Panc1 (cell line): ENCODE data around the gene CACNB3. TPM values are rescaled to one million over a fixed set of nuclear protein-coding genes. Genes with fewer than 3 reads are reported as not detected.
A peak's percentile ranks its signal among the peaks of the same experiment; 100 is the strongest.

Experiments
- ATAC-seq: fragments of 200-7000 bp; cut with Tn5 transposase; 2 replicates; pipeline ENCODE4 v1.9.1; 2020; ENCODE audit warnings: mild to moderate bottlenecking, moderate library complexity
- BruUV-seq: library from RNA; stranded (reverse); fragments of 400-500 nt; replicated peaks from 2 replicates; lab custom pipeline; 2021; lab: Mats Ljungman, UMichigan
- CTCF ChIA-PET: fragments of 300-600 bp; sonication (Branson Sonifier 250); formaldehyde crosslinking; loops from one replicate; lab custom pipeline; 2022; ENCODE audit warnings: antibody characterized with exemption; lab: Charles Lee
- POLR2A ChIA-PET: fragments of 300-600 bp; sonication (Branson Sonifier 250); formaldehyde crosslinking; loops from one replicate; lab custom pipeline; 2022; ENCODE audit warnings: antibody characterized with exemption; lab: Charles Lee
- DNase-seq: peaks from one replicate; pipeline ENCODE4 v3.0.0-alpha.2; 2010; ENCODE audit warnings: low read depth, low spot score
- H3K27ac ChIP-seq: 2 replicates; pipeline ENCODE4 v1.5.1; 2011; ENCODE audit warnings: mild to moderate bottlenecking, low read length, inconsistent platforms
- H3K27me3 ChIP-seq: fragments of 200-500 bp; sonication (Bioruptor generic); 2 replicates; pipeline ENCODE4 v1.6.0; 2014; ENCODE audit warnings: low read length, inconsistent platforms; ENCODE audit not compliant: control insufficient read depth, insufficient read depth
- H3K36me3 ChIP-seq: fragments of 200-500 bp; sonication (Bioruptor generic); 2 replicates; pipeline ENCODE4 v1.5.1; 2014; ENCODE audit warnings: inconsistent platforms, mild to moderate bottlenecking, low read length, moderate library complexity; ENCODE audit not compliant: control insufficient read depth, insufficient read depth
- H3K4me1 ChIP-seq: 2 replicates; pipeline ENCODE4 v1.5.1; 2011; ENCODE audit warnings: inconsistent platforms, mild to moderate bottlenecking, low read length, moderate library complexity; ENCODE audit not compliant: control insufficient read depth, insufficient read depth
- H3K4me3 ChIP-seq, 2 experiments: 2 replicates each; pipeline ENCODE4 v1.5.1; 2011 to 2012; ENCODE audit warnings: low read depth in 2 of 2, low read length in 2 of 2, mild to moderate bottlenecking in 2 of 2, inconsistent platforms in 1 of 2, moderate library complexity in 1 of 2
- H3K9me3 ChIP-seq: fragments of 200-500 bp; sonication (Bioruptor generic); 2 replicates; pipeline ENCODE4 v1.5.1; 2014; ENCODE audit warnings: low read depth, mild to moderate bottlenecking, inconsistent platforms, low read length, moderate library complexity; ENCODE audit not compliant: control insufficient read depth, insufficient read depth
- POLR2AphosphoS5 ChIP-seq: IDR thresholded peaks from 2 replicates; pipeline ENCODE4 v1.6.1; 2012; ENCODE audit warnings: mild to moderate bottlenecking, low read depth, low read length, moderate library complexity
- SIN3A ChIP-seq: IDR thresholded peaks from 2 replicates; pipeline ENCODE4 v1.6.1; 2012; ENCODE audit warnings: low read depth, mild to moderate bottlenecking, low read length, moderate library complexity, borderline replicate concordance; ENCODE audit not compliant: insufficient read depth
- TCF7L2 ChIP-seq: IDR thresholded peaks from 2 replicates; pipeline ENCODE4 v1.6.1; 2011; ENCODE audit warnings: mild to moderate bottlenecking, low read depth, low read length, inconsistent platforms
- in situ Hi-C: cut with HindIII; loops from 2 replicates; pipeline ENCODE4 v1.10.0; 2016; ENCODE audit warnings: low sequenced_read_pairs, low pct_unique_long_range_greater_than_20kb
- intact Hi-C: fragments of 100-400 bp; cut with micrococcal nuclease; formaldehyde crosslinking; loops from one replicate; pipeline ENCODE4 v1.10.0; 2022; ENCODE audit not compliant: unreplicated experiment
- total RNA-seq: library from RNA; stranded (reverse); gene quantifications from one replicate; pipeline ENCODE4 v1.2.1, GENCODE V29; 2021; ENCODE audit not compliant: unreplicated experiment
- TF ChIP-seq, protein P1 (sequence below), 2 experiments: IDR thresholded peaks; 2 replicates each; pipeline ENCODE4 v1.6.1; 2011 to 2012; ENCODE audit warnings: low read depth in 2 of 2, control low read depth in 1 of 2, low read length in 1 of 2, mild to moderate bottlenecking in 1 of 2, moderate library complexity in 1 of 2; ENCODE audit not compliant: insufficient read depth in 1 of 2
- TF ChIP-seq, protein P2 (sequence below): fragments of 450-650 bp; IDR thresholded peaks from 2 replicates; pipeline ENCODE4 v1.5.1; 2017; ENCODE audit warnings: mild to moderate bottlenecking

The CACNB3 gene
- total RNA-seq, 1 experiment from 2014 or later: 40.5 TPM

DNA sequence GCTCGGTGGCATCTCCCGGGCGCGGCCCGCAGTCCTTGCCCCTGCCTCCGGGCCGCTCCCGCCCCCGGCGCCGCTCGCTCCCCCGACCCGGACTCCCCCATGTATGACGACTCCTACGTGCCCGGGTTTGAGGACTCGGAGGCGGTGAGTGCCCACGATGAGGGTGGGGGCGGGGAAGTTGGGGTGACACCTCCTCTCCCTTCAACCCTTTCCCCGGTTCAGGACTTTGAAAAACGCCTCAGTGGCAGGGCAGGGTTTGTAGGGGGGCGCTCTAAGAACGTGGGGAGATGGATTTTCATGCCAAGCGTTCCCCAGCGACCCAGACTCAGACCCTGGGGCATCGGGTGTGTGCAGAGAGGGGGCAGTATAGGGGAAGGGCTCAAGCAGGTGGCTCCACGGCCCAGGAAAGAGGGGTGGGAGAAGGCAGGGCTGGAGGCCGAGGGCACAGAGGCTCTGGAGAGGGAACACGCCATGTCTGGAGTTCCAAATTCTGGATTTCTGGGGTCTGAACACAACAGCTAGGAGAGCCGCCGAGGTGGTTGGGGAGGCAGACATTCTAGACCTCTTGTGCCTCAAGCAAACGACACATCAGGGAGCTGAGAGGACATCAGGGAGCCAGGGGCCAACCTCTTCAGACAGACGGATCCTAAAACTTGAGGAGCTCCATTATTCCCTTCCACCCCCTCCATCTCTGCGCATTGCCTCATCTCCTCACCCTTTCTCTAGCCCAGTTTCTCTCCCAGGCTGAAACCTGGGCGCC, 715 bp downstream of the CACNB3 start:
- Histone ChIP-seq H3K36me3 (no peaks in the 10 kb centered on the region; the same call in 1 of the 2 replicates), H3K27me3 (no peaks in the 10 kb centered on the region), H3K4me3 (peak overlapping the region; percentile 58 to 67), H3K27ac (0 out of 2 replicates have a peak overlapping the region, but pooled peaks have one; percentile 39), H3K4me1 (peaks cover 23% of the 10 kb centered on the region), H3K9me3 (no peaks in the 10 kb centered on the region)
- intact Hi-C loops (no loop called here), in situ Hi-C loops (no loop called here)
- DNase-seq: no peak
- no TSS peak for BruUV-seq
- ATAC-seq: no peak
- no peak for TF ChIP-seq TCF7L2
- TF ChIP-seq, protein P1, sequence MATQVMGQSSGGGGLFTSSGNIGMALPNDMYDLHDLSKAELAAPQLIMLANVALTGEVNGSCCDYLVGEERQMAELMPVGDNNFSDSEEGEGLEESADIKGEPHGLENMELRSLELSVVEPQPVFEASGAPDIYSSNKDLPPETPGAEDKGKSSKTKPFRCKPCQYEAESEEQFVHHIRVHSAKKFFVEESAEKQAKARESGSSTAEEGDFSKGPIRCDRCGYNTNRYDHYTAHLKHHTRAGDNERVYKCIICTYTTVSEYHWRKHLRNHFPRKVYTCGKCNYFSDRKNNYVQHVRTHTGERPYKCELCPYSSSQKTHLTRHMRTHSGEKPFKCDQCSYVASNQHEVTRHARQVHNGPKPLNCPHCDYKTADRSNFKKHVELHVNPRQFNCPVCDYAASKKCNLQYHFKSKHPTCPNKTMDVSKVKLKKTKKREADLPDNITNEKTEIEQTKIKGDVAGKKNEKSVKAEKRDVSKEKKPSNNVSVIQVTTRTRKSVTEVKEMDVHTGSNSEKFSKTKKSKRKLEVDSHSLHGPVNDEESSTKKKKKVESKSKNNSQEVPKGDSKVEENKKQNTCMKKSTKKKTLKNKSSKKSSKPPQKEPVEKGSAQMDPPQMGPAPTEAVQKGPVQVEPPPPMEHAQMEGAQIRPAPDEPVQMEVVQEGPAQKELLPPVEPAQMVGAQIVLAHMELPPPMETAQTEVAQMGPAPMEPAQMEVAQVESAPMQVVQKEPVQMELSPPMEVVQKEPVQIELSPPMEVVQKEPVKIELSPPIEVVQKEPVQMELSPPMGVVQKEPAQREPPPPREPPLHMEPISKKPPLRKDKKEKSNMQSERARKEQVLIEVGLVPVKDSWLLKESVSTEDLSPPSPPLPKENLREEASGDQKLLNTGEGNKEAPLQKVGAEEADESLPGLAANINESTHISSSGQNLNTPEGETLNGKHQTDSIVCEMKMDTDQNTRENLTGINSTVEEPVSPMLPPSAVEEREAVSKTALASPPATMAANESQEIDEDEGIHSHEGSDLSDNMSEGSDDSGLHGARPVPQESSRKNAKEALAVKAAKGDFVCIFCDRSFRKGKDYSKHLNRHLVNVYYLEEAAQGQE (IDR thresholded peaks at IDR 0.05; ENCODE audit: insufficient read depth in 1 of 2, low read depth in 2 of 2, low read length in 1 of 2): no peak
- TF ChIP-seq, protein P2, sequence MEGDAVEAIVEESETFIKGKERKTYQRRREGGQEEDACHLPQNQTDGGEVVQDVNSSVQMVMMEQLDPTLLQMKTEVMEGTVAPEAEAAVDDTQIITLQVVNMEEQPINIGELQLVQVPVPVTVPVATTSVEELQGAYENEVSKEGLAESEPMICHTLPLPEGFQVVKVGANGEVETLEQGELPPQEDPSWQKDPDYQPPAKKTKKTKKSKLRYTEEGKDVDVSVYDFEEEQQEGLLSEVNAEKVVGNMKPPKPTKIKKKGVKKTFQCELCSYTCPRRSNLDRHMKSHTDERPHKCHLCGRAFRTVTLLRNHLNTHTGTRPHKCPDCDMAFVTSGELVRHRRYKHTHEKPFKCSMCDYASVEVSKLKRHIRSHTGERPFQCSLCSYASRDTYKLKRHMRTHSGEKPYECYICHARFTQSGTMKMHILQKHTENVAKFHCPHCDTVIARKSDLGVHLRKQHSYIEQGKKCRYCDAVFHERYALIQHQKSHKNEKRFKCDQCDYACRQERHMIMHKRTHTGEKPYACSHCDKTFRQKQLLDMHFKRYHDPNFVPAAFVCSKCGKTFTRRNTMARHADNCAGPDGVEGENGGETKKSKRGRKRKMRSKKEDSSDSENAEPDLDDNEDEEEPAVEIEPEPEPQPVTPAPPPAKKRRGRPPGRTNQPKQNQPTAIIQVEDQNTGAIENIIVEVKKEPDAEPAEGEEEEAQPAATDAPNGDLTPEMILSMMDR: no peak
- CTCF ChIA-PET: interaction anchor here (0.9 kb wide), 1 partner anchor 77 kb away, joined by 5 read pairs; no protein-coding TSS in a partner anchor
- POLR2A ChIA-PET: no interaction called here

DNA sequence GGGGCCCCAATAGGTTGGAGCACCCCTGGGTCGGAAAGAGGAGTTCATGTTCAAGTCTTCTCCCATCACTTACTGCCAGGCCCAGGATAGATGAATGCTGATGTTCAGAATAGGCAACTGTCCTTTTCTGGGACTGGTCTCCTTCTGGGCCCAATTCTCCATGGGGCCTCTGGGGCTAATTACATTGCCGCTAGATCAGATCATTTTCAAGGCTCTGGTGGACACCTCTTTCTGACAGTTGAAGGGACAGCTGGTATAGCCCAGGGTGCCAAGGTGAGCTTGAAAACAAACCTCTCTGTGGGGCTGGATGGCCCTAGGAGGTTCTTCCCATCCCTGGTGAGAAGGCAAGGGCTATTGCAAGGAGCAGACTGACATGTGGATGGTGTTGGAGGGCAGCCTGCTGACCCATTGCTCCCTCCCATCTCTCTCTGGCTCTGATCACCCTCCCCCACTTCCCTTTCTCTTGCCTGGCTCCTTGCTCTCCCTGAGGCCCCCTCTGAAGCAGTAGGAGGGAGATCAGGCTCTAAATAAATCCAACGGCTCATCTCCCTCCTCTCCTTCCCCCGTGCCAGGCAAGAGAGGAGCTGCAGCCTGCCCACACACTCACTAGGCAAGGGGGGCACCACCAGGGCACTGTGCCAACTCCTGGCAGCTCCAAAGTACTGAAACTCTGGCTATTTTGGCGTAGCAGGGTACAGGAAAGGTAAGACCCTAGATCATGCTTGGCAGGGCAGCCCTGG, 1.9 kb downstream of the CACNB3 start:
- Histone ChIP-seq H3K4me3 (no peak overlapping the region), H3K4me1 (peaks cover 23% of the 10 kb centered on the region), H3K27ac (no peak overlapping the region), H3K36me3 (no peaks in the 10 kb centered on the region; the same call in 1 of the 2 replicates), H3K27me3 (no peaks in the 10 kb centered on the region), H3K9me3 (no peaks in the 10 kb centered on the region)
- intact Hi-C loops: no loop called here
- ChIA-PET CTCF (no interaction called here), POLR2A (no interaction called here)
- in situ Hi-C loops: no loop called here
- DNase-seq: no peak
- no TSS peak for BruUV-seq
- TF ChIP-seq TCF7L2: no peak
- no peak for TF ChIP-seq POLR2AphosphoS5
- TF ChIP-seq, protein P2: no peak
- no peak for TF ChIP-seq SIN3A
- TF ChIP-seq, protein P1 (IDR thresholded peaks at IDR 0.05; ENCODE audit: insufficient read depth in 1 of 2, low read depth in 2 of 2, low read length in 1 of 2): no peak
- no peak for ATAC-seq
